K562 (cell line): Measurements from ENCODE around the gene CUTA. TPM values are rescaled to one million over a fixed set of nuclear protein-coding genes. Genes with fewer than 3 reads are reported as not detected.

Experiments used
- CEBPB ChIP-seq: fragments of 450-650 bp; IDR thresholded peaks from 2 replicates; pipeline ENCODE4 v1.6.1; 2016; ENCODE audit warnings: missing genetic modification characterization, missing compliant biosample characterization
- CREB3 ChIP-seq: fragments of 450-650 bp; conservative IDR thresholded peaks from 2 replicates; pipeline ENCODE4 v1.6.1; 2016; ENCODE audit warnings: missing genetic modification characterization, low read depth, mild to moderate bottlenecking, missing compliant biosample characterization, moderate library complexity
- DMBX1 ChIP-seq: fragments of 250-450 bp; sonication (Bioruptor Pico); IDR thresholded peaks from 2 replicates; pipeline ENCODE4 v1.8.0; 2022; ENCODE audit warnings: inconsistent platforms, mild to moderate bottlenecking, moderate library complexity, borderline replicate concordance
- GTF2F1 ChIP-seq: IDR thresholded peaks from 2 replicates; pipeline ENCODE4 v1.6.1; 2011; ENCODE audit warnings: low read depth, low read length, improper control_type of control experiment
- HSF4 ChIP-seq: fragments of 250-450 bp; sonication (Bioruptor Pico); IDR thresholded peaks from 2 replicates; pipeline ENCODE4 v2.1.2; 2022; ENCODE audit warnings: mild to moderate bottlenecking, moderate library complexity, borderline replicate concordance
- MYBL2 ChIP-seq, 2 experiments: fragments of 450-650 bp in 1 of 2; sonication (generic) in 1 of 2; formaldehyde crosslinking in 1 of 2; IDR thresholded peaks; 2 replicates each; pipeline versions ENCODE4 v1.6.1 to v1.8.1; 2017 to 2022; ENCODE audit warnings: borderline replicate concordance in 1 of 2, inconsistent platforms in 1 of 2, low read depth in 1 of 2, mild to moderate bottlenecking in 1 of 2, missing genetic modification reagents in 1 of 2, moderate library complexity in 1 of 2
- NFRKB ChIP-seq: fragments of 450-650 bp; IDR thresholded peaks from 2 replicates; pipeline ENCODE4 v1.6.1; 2016; ENCODE audit warnings: low read depth
- POLR2H ChIP-seq: IDR thresholded peaks from 2 replicates; pipeline ENCODE4 v1.6.1; 2016; ENCODE audit warnings: missing genetic modification characterization, low read depth, mild to moderate bottlenecking, control low read depth, missing compliant biosample characterization, moderate library complexity
- RBM34 ChIP-seq: fragments of 200-400 bp; formaldehyde crosslinking; IDR thresholded peaks from 2 replicates; pipeline ENCODE4 v1.6.1; 2018; ENCODE audit warnings: low read length, borderline replicate concordance; ENCODE audit not compliant: insufficient read depth
- SETDB1 ChIP-seq: IDR thresholded peaks from one replicate; pipeline ENCODE4 v1.6.1; 2012; ENCODE audit warnings: low read length, control low read depth, inconsistent platforms
- TCFL5 ChIP-seq: fragments of 250-450 bp; sonication (Bioruptor Pico); conservative IDR thresholded peaks from 2 replicates; pipeline ENCODE4 v1.6.1; 2021; ENCODE audit warnings: mild to moderate bottlenecking, moderate library complexity, matching md5 sums
- TRIM28 ChIP-seq: fragments of 450-650 bp; IDR thresholded peaks from 2 replicates; pipeline ENCODE4 v1.6.1; 2017
- ZKSCAN8 ChIP-seq: fragments of 200-800 bp; sonication (Bioruptor generic); IDR thresholded peaks from 2 replicates; pipeline ENCODE4 v1.6.1; 2016; ENCODE audit warnings: missing genetic modification characterization, missing compliant biosample characterization
- ZNF174 ChIP-seq: fragments of 250-450 bp; sonication (Bioruptor Pico); IDR thresholded peaks from 2 replicates; pipeline ENCODE4 v1.4.0; 2020; ENCODE audit warnings: mild to moderate bottlenecking
- ZNF592 ChIP-seq: fragments of 450-650 bp; IDR thresholded peaks from 2 replicates; pipeline ENCODE4 v1.6.1; 2017; ENCODE audit warnings: antibody characterized with exemption, mild to moderate bottlenecking
- polyA plus RNA-seq, 8 experiments: library from polyadenylated mRNA; depleted of rRNA in 4 of 8; stranded (reverse) in 5 of 8; unstranded in 3 of 8; fragments of >200 nt; fragmentation: Nextera tagmentation in 2 of 8; fragmentation: Illumina TruSeq in 1 of 8; extraction: Ambion mirVana in 2 of 8; extraction: Trizol in 1 of 8; gene quantifications; 2 replicates each; pipeline versions ENCODE4 v1.2.1 to v1.2.3, GENCODE V29; 2011 to 2014; ENCODE audit warnings: inconsistent platforms in 1 of 8, missing spikeins in 1 of 8
- total RNA-seq, 7 experiments: library from RNA; depleted of rRNA in 6 of 7; stranded (reverse); fragments of >200 nt in 6 of 7; fragmentation: Illumina TruSeq in 2 of 7; extraction: Trizol in 2 of 7; gene quantifications; 2 replicates each; pipeline versions ENCODE4 v1.2.1 to v1.2.3, GENCODE V29; 2011 to 2021; ENCODE audit warnings: low replicate concordance in 1 of 7
- TF ChIP-seq, protein P1 (sequence below): IDR thresholded peaks from 2 replicates; pipeline ENCODE4 v1.6.1; 2012; ENCODE audit warnings: low read depth, low read length, improper control_type of control experiment, borderline replicate concordance
- TF ChIP-seq, protein P2 (sequence below), 2 experiments: IDR thresholded peaks in 1 of 2; conservative IDR thresholded peaks in 1 of 2; 2 replicates each; pipeline ENCODE4 v1.6.1; 2016; ENCODE audit warnings: low read depth in 2 of 2, mild to moderate bottlenecking in 1 of 2, missing compliant biosample characterization in 1 of 2, missing genetic modification characterization in 1 of 2, moderate library complexity in 1 of 2

The CUTA gene
- total and polyA plus RNA-seq, 9 of the 15 experiments (the other 6 are each of a cell fraction or from before 2014, with no cell fraction given), result 166 to 682 (median 310) TPM

GRCh38 chr6:33391278-33391921, 26.5 kb downstream of the CUTA start, which contains the start of gene KIFC1 (continued):
- no peak for TF ChIP-seq RBM34
- TF ChIP-seq DMBX1, result no peak; the same call in none of the 2 replicates
- 0 out of 2 replicates have a peak, but pooled peaks have one; percentile 54 for TF ChIP-seq POLR2H (tag)
- TF ChIP-seq, protein P1, sequence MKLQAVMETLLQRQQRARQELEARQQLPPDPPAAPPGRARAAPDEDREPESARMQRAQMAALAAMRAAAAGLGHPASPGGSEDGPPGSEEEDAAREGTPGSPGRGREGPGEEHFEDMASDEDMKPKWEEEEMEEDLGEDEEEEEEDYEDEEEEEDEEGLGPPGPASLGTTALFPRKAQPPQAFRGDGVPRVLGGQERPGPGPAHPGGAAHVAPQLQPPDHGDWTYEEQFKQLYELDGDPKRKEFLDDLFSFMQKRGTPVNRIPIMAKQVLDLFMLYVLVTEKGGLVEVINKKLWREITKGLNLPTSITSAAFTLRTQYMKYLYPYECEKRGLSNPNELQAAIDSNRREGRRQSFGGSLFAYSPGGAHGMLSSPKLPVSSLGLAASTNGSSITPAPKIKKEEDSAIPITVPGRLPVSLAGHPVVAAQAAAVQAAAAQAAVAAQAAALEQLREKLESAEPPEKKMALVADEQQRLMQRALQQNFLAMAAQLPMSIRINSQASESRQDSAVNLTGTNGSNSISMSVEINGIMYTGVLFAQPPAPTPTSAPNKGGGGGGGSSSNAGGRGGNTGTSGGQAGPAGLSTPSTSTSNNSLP, result no peak
- no peak for TF ChIP-seq TCFL5 (CRISPR knock-in tag)
- TF ChIP-seq GTF2F1, result peak; percentile 80; the same call in 1 of the 2 replicates
- TF ChIP-seq ZNF174, result no peak
- TF ChIP-seq MYBL2 (IDR thresholded peaks at IDR 0.05; ENCODE audit: low read depth), result peak; percentile 100
- TF ChIP-seq MYBL2 (CRISPR knock-in tag; IDR thresholded peaks at IDR 0.05; ENCODE audit: borderline replicate concordance), result peak; percentile 99; the same call in 1 of the 2 replicates
- 0 out of 2 replicates have a peak, but pooled peaks have one; percentile 13 for TF ChIP-seq CREB3
- no peak for TF ChIP-seq ZNF592
- TF ChIP-seq NFRKB, result no peak
- TF ChIP-seq ZKSCAN8 (CRISPR knock-in tag), result no peak
- TF ChIP-seq, protein P2, sequence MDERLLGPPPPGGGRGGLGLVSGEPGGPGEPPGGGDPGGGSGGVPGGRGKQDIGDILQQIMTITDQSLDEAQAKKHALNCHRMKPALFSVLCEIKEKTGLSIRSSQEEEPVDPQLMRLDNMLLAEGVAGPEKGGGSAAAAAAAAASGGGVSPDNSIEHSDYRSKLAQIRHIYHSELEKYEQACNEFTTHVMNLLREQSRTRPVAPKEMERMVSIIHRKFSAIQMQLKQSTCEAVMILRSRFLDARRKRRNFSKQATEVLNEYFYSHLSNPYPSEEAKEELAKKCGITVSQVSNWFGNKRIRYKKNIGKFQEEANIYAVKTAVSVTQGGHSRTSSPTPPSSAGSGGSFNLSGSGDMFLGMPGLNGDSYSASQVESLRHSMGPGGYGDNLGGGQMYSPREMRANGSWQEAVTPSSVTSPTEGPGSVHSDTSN (CRISPR knock-in tag; IDR thresholded peaks at IDR 0.05; ENCODE audit: low read depth), result no peak
- TF ChIP-seq, protein P2 (tag; conservative IDR thresholded peaks at IDR 0.05; ENCODE audit: low read depth), result no peak; the same call in 1 of the 2 replicates
- TF ChIP-seq CEBPB, result no peak
- TF ChIP-seq TRIM28, result no peak
- TF ChIP-seq HSF4 (CRISPR knock-in tag), result no peak
- peak; percentile 35 for TF ChIP-seq SETDB1
